ENCODE data around the gene PNISR. TPM values are rescaled to one million over a fixed set of nuclear protein-coding genes. Genes with fewer than 3 reads are reported as not detected.

Gene PNISR, protein sequence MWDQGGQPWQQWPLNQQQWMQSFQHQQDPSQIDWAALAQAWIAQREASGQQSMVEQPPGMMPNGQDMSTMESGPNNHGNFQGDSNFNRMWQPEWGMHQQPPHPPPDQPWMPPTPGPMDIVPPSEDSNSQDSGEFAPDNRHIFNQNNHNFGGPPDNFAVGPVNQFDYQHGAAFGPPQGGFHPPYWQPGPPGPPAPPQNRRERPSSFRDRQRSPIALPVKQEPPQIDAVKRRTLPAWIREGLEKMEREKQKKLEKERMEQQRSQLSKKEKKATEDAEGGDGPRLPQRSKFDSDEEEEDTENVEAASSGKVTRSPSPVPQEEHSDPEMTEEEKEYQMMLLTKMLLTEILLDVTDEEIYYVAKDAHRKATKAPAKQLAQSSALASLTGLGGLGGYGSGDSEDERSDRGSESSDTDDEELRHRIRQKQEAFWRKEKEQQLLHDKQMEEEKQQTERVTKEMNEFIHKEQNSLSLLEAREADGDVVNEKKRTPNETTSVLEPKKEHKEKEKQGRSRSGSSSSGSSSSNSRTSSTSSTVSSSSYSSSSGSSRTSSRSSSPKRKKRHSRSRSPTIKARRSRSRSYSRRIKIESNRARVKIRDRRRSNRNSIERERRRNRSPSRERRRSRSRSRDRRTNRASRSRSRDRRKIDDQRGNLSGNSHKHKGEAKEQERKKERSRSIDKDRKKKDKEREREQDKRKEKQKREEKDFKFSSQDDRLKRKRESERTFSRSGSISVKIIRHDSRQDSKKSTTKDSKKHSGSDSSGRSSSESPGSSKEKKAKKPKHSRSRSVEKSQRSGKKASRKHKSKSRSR
- total RNA-seq (2016; rRNA removed; fragmentation: Illumina TruSeq; extraction: Trizol) (29.7 and 48.0 TPM in 2 replicates), polyA plus RNA-seq (2011; rRNA removed) (41.9 and 43.0 TPM in 2 replicates), polyA minus RNA-seq (2011; rRNA and poly(A)+ RNA removed; ENCODE audit: low replicate concordance) (21.2 and 33.6 TPM in 2 replicates), Bru-seq, nascent RNA (percentile 96 among the genes with signal in this experiment), BruChase-seq, experiment 1, labeled RNA remaining after a 6-hour chase (percentile 97 among the genes with signal in this experiment), BruChase-seq, experiment 2, labeled RNA remaining after a 2-hour chase (percentile 98 among the genes with signal in this experiment)
- 7.4 and 8.5 TPM in 2 replicates for total RNA-seq (2016; cell fraction: cytosol; rRNA removed; fragmentation: Illumina TruSeq; extraction: Trizol; ENCODE audit: low read depth)
- 30.4 and 48.4 TPM in 2 replicates for total RNA-seq (2016; cell fraction: insoluble cytoplasmic fraction; rRNA removed; fragmentation: Illumina TruSeq; extraction: Trizol)
- total RNA-seq (2016; cell fraction: membrane; rRNA removed; fragmentation: Illumina TruSeq; extraction: Trizol): 10.1 and 11.9 TPM in 2 replicates
- total RNA-seq (2016; cell fraction: nucleus; rRNA removed; fragmentation: Illumina TruSeq; extraction: Trizol): 96.9 and 105 TPM in 2 replicates
- 8.4 and 11.7 TPM in 2 replicates for polyA plus RNA-seq (2011; cell fraction: cytosol; rRNA removed)
- polyA plus RNA-seq (2011; cell fraction: nucleus; rRNA removed): 108 and 145 TPM in 2 replicates
- polyA plus RNA-seq (2012): 74.4 and 86.0 TPM in 2 replicates
- 0.80 and 1.4 TPM in 2 replicates for polyA plus RNA-seq (2016; cell fraction: cytosol; fragmentation: Illumina TruSeq; extraction: Trizol; ENCODE audit: low read depth)
- polyA plus RNA-seq (2016; cell fraction: insoluble cytoplasmic fraction; fragmentation: Illumina TruSeq; extraction: Trizol; ENCODE audit: low read depth): 37.3 and 39.1 TPM in 2 replicates
- polyA plus RNA-seq (2016; cell fraction: membrane; fragmentation: Illumina TruSeq; extraction: Trizol; ENCODE audit: low read depth): 1.9 and 2.1 TPM in 2 replicates
- polyA plus RNA-seq (2016; cell fraction: nucleus; fragmentation: Illumina TruSeq; extraction: Trizol; ENCODE audit: insufficient read depth, low read depth): 161 and 180 TPM in 2 replicates
- 9.4 and 10.3 TPM in 2 replicates for polyA minus RNA-seq (2011; cell fraction: cytosol; rRNA and poly(A)+ RNA removed)
- 216 and 237 TPM in 2 replicates for polyA minus RNA-seq (2011; cell fraction: nucleus; rRNA and poly(A)+ RNA removed)
- long read RNA-seq, experiment 1, full-length matches to known transcripts: 7 of 39 reads
- long read RNA-seq, experiment 1, partial matches to known transcripts: 24 of 39 reads
- long read RNA-seq, experiment 1, other reads (novel, unspliced or antisense): 8 of 39 reads
- long read RNA-seq, experiment 2, full-length matches to known transcripts: 3 of 23 reads
- long read RNA-seq, experiment 2, partial matches to known transcripts: 10 of 23 reads
- long read RNA-seq, experiment 2, other reads (novel, unspliced or antisense): 10 of 23 reads

DNA sequence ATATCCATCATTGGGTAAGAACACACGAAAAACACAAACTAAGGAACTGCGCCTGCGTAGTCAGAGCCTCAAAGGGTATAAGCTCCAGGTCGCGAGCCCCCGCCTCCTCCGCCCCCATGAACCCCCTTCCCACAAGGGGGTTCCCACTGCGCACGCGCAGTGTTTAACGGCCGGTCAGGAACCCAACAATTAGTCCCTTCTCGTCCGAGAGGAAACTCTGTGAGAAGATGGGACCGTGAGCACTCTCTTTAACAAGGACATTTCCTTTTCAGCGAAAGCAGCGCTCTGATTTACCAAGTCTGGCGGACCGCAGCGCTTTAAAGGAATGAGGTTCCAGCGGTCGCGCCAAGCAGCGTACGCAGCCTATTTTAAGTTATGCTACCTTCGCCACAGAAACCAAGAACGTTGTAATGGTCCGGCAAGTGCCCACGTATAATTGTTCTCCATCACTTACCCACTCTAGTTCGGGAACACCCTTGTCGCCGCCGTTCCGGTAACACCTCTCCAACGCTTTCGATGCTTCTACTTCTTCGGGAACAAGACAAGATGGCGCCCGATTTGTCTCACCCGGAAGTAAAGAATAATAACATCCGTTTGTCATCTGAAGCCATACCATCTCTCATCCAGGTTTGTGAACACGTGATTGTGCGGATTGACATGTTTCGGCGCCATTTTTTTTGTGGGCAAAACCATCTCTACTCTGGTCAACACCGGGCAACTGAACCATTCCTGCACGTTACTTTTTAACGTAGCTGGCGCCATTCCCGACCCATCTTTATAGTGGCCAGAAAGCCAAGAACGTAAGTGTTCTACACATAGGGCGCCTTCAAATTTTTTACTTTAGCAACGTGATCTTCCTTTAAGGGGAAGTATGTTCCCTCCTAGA is at the start of gene PNISR:
Gene PNISR, minus strand, starts transcription at position 548 of the 886 bp plus-strand sequence. CDS start 10,649 bp downstream, outside the sequence.
- H3K4me1 ChIP-seq (ENCODE audit: insufficient read depth, low read length): peaks cover 56% of the 10 kb centered on the region
- ChIA-PET POLR2A (interaction anchor here (0.5 to 4.0 kb wide), 15 partner anchors 8 to 275 kb away, joined by 3 to 75 read pairs (median 4); partner anchors contain the start of genes CCNC and COQ3), CTCF (ENCODE audit: low intra/inter-chr PET ratio, low total read pairs) (no interaction called here)
- H3K27me3 ChIP-seq (ENCODE audit: control insufficient read depth in 1 of 2, insufficient read depth in 2 of 2, low read length in 2 of 2): no peaks in the 10 kb centered on the region; a peak in 1 of 5 replicates
- DNase-seq (ENCODE audit: low spot score) (peak; percentile 98), FAIRE-seq (peak; percentile 96), ATAC-seq (peak; percentile 96)
- H3K9me3 ChIP-seq (ENCODE audit: low read length): no peaks in the 10 kb centered on the region
- peaks cover 41% of the 10 kb centered on the region for H4K20me1 ChIP-seq (ENCODE audit: insufficient read depth, low read length)
- in situ Hi-C loops (cut with HindIII; ENCODE audit: extremely low pct_ligation_motif_present, low pct_unique_long_range_greater_than_20kb): no loop called here
- peak within 1 kb of the TSS; percentile 98 for H3K9ac ChIP-seq (ENCODE audit: insufficient read depth, low read depth, low read length)
- peaks cover 65% of the 10 kb centered on the region for H3K79me2 ChIP-seq (ENCODE audit: insufficient read depth, low read length)
- H2AFZ ChIP-seq (ENCODE audit: low read length): peak within 1 kb of the TSS; percentile 82
- peaks cover 2 to 12% of the 10 kb centered on the region in 2 experiments for H3K36me3 ChIP-seq (replicated peaks in 1 of 2; ENCODE audit: control insufficient read depth in 1 of 2, insufficient read depth in 2 of 2, low read length in 2 of 2)
- peak within 1 kb of the TSS; percentile 98 for H3K27ac ChIP-seq (ENCODE audit: extremely low read length, insufficient read depth, low read length)
- BruUV-seq (replicated peaks): TSS peak; percentile 69
- intact Hi-C loops (cut with micrococcal nuclease; ENCODE audit: unreplicated experiment): loop anchor here (1.0 to 5.0 kb wide), 3 partner anchors 32 to 478 kb away; partner anchors contain the start of genes CCNC and FBXL4
- WGBS (ENCODE audit: low lambda C conversion rate): 2% methylated on average over 43 of the region's 53 CpGs
- peak within 1 kb of the TSS; percentile 84 to 86 (median 85) for H3K4me3 ChIP-seq (replicated peaks in 1 of 3; ENCODE audit: insufficient read depth in 1 of 3, low read depth in 2 of 3, low read length in 3 of 3)
- H3K4me2 ChIP-seq (ENCODE audit: low read depth, low read length): peak within 1 kb of the TSS; percentile 89
- TF ChIP-seq ZNF720 (CRISPR knock-in tag; IDR thresholded peaks at IDR 0.05) (no peak), KDM5A (IDR thresholded peaks at IDR 0.05; ENCODE audit: borderline replicate concordance, low read length) (peak; percentile 87; the same call in 1 of the 2 replicates), ELF1 (CRISPR knock-in tag; IDR thresholded peaks at IDR 0.05) (peak; percentile 53; the same call in 1 of the 2 replicates), KLF12 (CRISPR knock-in tag; IDR thresholded peaks at IDR 0.05; ENCODE audit: borderline replicate concordance) (peak; percentile 20; the same call in 1 of the 2 replicates), ZFY (CRISPR knock-in tag; IDR thresholded peaks at IDR 0.05) (peak; percentile 46), POLR2G (IDR thresholded peaks at IDR 0.05; ENCODE audit: low read depth, low read length) (peak; percentile 88), ZNF749 (CRISPR knock-in tag; IDR thresholded peaks at IDR 0.05; ENCODE audit: borderline replicate concordance) (peak; percentile 19; the same call in 1 of the 2 replicates)
- TF ChIP-seq, protein P1, sequence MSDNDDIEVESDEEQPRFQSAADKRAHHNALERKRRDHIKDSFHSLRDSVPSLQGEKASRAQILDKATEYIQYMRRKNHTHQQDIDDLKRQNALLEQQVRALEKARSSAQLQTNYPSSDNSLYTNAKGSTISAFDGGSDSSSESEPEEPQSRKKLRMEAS (IDR thresholded peaks at IDR 0.05): peak; percentile 85

All from HepG2 (cell line).